ENCODE measurements around the gene EMC8.

DNA sequence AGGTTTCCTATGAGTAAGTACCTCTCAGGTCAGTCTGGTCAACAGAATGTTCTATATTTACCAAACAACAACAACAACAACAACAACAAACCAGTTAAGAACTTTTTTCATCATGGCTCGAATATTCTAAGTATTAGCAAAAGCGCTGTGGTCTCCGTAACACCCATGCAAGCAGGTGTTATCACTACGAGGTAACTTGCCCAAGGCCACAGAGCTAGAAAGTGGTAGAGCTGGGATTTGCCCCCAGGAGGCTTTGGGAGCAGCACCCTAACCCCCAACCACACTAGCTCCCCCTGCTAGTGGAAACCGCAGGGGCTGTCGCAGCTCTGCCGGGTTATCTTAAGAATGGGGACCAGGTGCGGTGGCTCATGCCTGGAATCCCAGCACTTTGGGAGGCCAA, 24.5 kb downstream of the EMC8 start:
- TF ChIP-seq CTCF (tag by site-specific recombination; IDR thresholded peaks at IDR 0.05) (no peak), SALL2 (tag by site-specific recombination; IDR thresholded peaks at IDR 0.05; ENCODE audit: borderline replicate concordance) (no peak), KLF9 (tag by site-specific recombination; IDR thresholded peaks at IDR 0.05; ENCODE audit: low read depth) (no peak), YY1 (tag by site-specific recombination; IDR thresholded peaks at IDR 0.05) (no peak), ZNF184 (tag by site-specific recombination; IDR thresholded peaks at IDR 0.05) (no peak), ZSCAN23 (tag by site-specific recombination; IDR thresholded peaks at IDR 0.05) (no peak), ZFP37 (tag by site-specific recombination; IDR thresholded peaks at IDR 0.05) (no peak), ZBTB44 (tag by site-specific recombination; IDR thresholded peaks at IDR 0.05) (no peak), ZBTB26 (tag by site-specific recombination; optimal IDR thresholded peaks at IDR 0.05) (no peak), SETDB1 (IDR thresholded peaks at IDR 0.05; ENCODE audit: insufficient read length, low read length) (no peak)
- TF ChIP-seq, protein P1, sequence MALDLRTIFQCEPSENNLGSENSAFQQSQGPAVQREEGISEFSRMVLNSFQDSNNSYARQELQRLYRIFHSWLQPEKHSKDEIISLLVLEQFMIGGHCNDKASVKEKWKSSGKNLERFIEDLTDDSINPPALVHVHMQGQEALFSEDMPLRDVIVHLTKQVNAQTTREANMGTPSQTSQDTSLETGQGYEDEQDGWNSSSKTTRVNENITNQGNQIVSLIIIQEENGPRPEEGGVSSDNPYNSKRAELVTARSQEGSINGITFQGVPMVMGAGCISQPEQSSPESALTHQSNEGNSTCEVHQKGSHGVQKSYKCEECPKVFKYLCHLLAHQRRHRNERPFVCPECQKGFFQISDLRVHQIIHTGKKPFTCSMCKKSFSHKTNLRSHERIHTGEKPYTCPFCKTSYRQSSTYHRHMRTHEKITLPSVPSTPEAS (tag by site-specific recombination; IDR thresholded peaks at IDR 0.05) = no peak

Data from HEK293 (cell line).